ENCODE data around the gene COL28A1.

COL28A1 gene

GRCh38 chr7:7432979-7433378, 102.7 kb downstream of the COL28A1 start:
- CTCF ChIA-PET, result interaction anchor here (1.1 kb wide), 1 partner anchor 10 kb away, joined by 3 read pairs; no protein-coding TSS in a partner anchor
- no peaks in the 10 kb centered on the region for H3K9me3 ChIP-seq (ENCODE audit: control insufficient read depth, insufficient read depth, low read depth, low read length)
- POLR2A ChIA-PET, result no interaction called here
- no peak overlapping the region for H3K27ac ChIP-seq (ENCODE audit: extremely low read depth, low read depth, low read length)
- no peak overlapping the region for H3K4me3 ChIP-seq (ENCODE audit: low read depth, low read length)
- no peaks in the 10 kb centered on the region; the same call in 1 of the 2 replicates for H3K4me1 ChIP-seq (ENCODE audit: control insufficient read depth, insufficient read depth, low read length)
- H3K36me3 ChIP-seq (ENCODE audit: control insufficient read depth in 2 of 2, insufficient read depth in 1 of 2, low read length in 2 of 2), result no peaks in the 10 kb centered on the region
- TF ChIP-seq ZNF585B (tag by site-specific recombination; IDR thresholded peaks at IDR 0.05) (no peak), GLIS2 (tag by site-specific recombination; IDR thresholded peaks at IDR 0.05) (no peak), ZBTB20 (tag by site-specific recombination; IDR thresholded peaks at IDR 0.05) (no peak), ZNF214 (tag by site-specific recombination; IDR thresholded peaks at IDR 0.05; ENCODE audit: borderline replicate concordance) (no peak), ZNF10 (tag by site-specific recombination; IDR thresholded peaks at IDR 0.05) (no peak), ZNF416 (tag by site-specific recombination; IDR thresholded peaks at IDR 0.05) (no peak), ZNF626 (tag by site-specific recombination; IDR thresholded peaks at IDR 0.05) (no peak), KLF16 (tag by site-specific recombination; IDR thresholded peaks at IDR 0.05) (no peak)

- ChIA-PET CTCF (no interaction called here), POLR2A (no interaction called here)
- TF ChIP-seq BCL11A (tag by site-specific recombination; IDR thresholded peaks at IDR 0.05; ENCODE audit: low read depth) (no peak), ZNF416 (tag by site-specific recombination; IDR thresholded peaks at IDR 0.05) (no peak), ZNF701 (tag by site-specific recombination; IDR thresholded peaks at IDR 0.05) (no peak), ZNF214 (tag by site-specific recombination; IDR thresholded peaks at IDR 0.05; ENCODE audit: borderline replicate concordance) (no peak), SETDB1 (IDR thresholded peaks at IDR 0.05; ENCODE audit: insufficient read length, low read length) (no peak), ZNF521 (tag by site-specific recombination; IDR thresholded peaks at IDR 0.05) (no peak), ZNF629 (tag by site-specific recombination; IDR thresholded peaks at IDR 0.05) (no peak), ZNF211 (tag by site-specific recombination; IDR thresholded peaks at IDR 0.05; ENCODE audit: low read depth) (no peak), CTCF (tag by site-specific recombination; IDR thresholded peaks at IDR 0.05) (no peak), ZFHX2 (tag by site-specific recombination; conservative IDR thresholded peaks at IDR 0.05) (no peak), ZNF175 (tag by site-specific recombination; IDR thresholded peaks at IDR 0.05) (no peak)
- Histone ChIP-seq H3K27ac (ENCODE audit: extremely low read depth, low read depth, low read length) (no peak overlapping the region), H3K4me3 (ENCODE audit: low read depth, low read length) (no peak overlapping the region), H3K9me3 (ENCODE audit: control insufficient read depth, insufficient read depth, low read depth, low read length) (no peaks in the 10 kb centered on the region), H3K4me1 (ENCODE audit: control insufficient read depth, insufficient read depth, low read length) (no peaks in the 10 kb centered on the region; the same call in 1 of the 2 replicates), H3K36me3 (ENCODE audit: control insufficient read depth in 2 of 2, insufficient read depth in 1 of 2, low read length in 2 of 2) (no peaks in the 10 kb centered on the region)
Observed at GRCh38 chr7:7428806-7429205, 106.9 kb downstream of the COL28A1 start.

- H3K4me3 ChIP-seq (ENCODE audit: low read depth, low read length), result no peak overlapping the region
- ChIA-PET POLR2A (no interaction called here), CTCF (interaction anchor here (1.8 kb wide), 1 partner anchor 791 kb away, joined by 4 read pairs; no protein-coding TSS in a partner anchor)
- no peak overlapping the region for H3K27ac ChIP-seq (ENCODE audit: extremely low read depth, low read depth, low read length)
- H3K4me1 ChIP-seq (ENCODE audit: control insufficient read depth, insufficient read depth, low read length), result no peaks in the 10 kb centered on the region; the same call in 1 of the 2 replicates
- H3K36me3 ChIP-seq (ENCODE audit: control insufficient read depth in 2 of 2, insufficient read depth in 1 of 2, low read length in 2 of 2), result no peaks in the 10 kb centered on the region
- TF ChIP-seq ZNF423 (tag by site-specific recombination; IDR thresholded peaks at IDR 0.05) (no peak), ZNF692 (tag by site-specific recombination; IDR thresholded peaks at IDR 0.05) (no peak), ZNF26 (tag by site-specific recombination; IDR thresholded peaks at IDR 0.05) (no peak), ZNF433 (tag by site-specific recombination; IDR thresholded peaks at IDR 0.05; ENCODE audit: low read depth) (no peak), ZNF140 (tag by site-specific recombination; IDR thresholded peaks at IDR 0.05) (no peak), ZNF549 (tag by site-specific recombination; IDR thresholded peaks at IDR 0.05) (no peak), BCL6B (tag by site-specific recombination; IDR thresholded peaks at IDR 0.05) (no peak)
- H3K9me3 ChIP-seq (ENCODE audit: control insufficient read depth, insufficient read depth, low read depth, low read length), result no peaks in the 10 kb centered on the region
Observed at GRCh38 chr7:7427363-7427762, 108.3 kb downstream of the COL28A1 start.
